GM12801 (cell line): ENCODE measurements around the gene NIM1K.

Source experiments
- TF ChIP-seq, protein P1 (sequence below): IDR thresholded peaks from one replicate; pipeline ENCODE4 v1.5.1; 2011; ENCODE audit warnings: control low read depth; ENCODE audit not compliant: insufficient read length; ENCODE audit errors: extremely low read depth

NIM1K gene

DNA sequence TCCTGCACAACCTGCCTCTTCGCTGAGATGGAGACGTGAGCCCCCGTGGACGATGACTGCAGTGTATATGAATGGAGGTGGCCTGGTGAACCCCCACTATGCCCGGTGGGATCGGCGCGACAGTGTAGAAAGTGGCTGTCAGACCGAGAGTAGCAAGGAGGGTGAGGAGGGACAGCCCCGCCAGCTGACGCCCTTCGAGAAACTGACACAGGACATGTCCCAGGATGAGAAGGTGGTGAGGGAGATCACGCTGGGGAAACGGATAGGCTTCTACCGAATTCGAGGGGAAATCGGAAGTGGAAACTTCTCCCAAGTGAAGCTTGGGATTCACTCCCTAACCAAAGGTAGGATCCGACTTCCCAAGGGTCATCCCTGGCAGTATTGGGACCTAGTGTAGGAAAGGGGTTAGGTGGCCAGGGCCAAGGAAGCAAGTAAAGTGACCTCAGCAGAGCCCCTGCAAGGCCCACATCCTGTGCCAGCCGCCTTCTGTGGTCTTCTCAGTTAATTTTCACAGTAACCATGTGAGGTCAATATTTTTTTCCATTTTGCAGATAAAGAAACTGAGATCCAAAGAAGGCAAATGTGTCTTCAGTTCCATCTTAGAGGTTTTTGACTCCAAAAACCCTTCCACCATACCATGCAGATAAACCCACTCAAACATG is 53.8 kb downstream of the NIM1K start:
- TF ChIP-seq, protein P1, sequence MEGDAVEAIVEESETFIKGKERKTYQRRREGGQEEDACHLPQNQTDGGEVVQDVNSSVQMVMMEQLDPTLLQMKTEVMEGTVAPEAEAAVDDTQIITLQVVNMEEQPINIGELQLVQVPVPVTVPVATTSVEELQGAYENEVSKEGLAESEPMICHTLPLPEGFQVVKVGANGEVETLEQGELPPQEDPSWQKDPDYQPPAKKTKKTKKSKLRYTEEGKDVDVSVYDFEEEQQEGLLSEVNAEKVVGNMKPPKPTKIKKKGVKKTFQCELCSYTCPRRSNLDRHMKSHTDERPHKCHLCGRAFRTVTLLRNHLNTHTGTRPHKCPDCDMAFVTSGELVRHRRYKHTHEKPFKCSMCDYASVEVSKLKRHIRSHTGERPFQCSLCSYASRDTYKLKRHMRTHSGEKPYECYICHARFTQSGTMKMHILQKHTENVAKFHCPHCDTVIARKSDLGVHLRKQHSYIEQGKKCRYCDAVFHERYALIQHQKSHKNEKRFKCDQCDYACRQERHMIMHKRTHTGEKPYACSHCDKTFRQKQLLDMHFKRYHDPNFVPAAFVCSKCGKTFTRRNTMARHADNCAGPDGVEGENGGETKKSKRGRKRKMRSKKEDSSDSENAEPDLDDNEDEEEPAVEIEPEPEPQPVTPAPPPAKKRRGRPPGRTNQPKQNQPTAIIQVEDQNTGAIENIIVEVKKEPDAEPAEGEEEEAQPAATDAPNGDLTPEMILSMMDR: no peak

DNA sequence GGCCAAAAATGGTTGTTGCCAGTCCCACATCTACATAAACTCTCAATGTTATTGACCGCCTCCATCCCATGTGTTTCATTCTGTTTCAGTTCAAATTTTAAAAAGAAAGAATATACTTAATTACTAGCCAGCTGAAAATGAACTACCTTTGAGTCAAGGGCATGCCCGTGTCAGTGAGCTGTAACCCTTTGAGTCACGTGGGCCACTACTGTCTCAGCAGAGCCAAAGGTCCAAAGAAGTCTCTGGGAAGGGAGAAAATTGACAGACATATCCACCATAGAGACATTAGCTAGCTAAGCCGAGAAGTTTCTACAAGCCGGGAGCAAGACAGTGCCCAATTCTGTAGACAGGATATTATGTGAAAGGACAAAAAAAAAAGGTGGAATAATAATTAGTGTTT is 59.7 kb downstream of the NIM1K start:
- TF ChIP-seq, protein P1: no peak

DNA sequence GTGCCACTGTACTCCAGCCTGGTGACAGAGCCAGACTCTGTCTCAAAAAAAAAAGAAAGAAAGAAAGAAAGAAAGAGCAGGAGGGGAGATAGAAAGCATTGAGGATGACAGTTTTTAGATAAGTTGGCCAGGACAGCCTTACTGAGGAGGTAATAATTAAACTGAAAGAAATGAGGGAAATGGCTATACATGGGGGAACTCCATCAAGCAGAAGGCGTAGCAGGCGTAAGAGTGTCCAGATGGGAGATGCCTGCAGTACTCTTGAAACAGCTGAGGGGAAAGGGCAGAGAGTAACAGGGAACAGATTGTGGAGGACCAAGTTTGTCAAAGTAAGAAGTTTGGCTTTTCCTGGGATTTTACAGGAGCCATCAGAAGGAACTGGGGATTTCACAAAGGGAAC is 63.7 kb downstream of the NIM1K start:
- TF ChIP-seq, protein P1: no peak

DNA sequence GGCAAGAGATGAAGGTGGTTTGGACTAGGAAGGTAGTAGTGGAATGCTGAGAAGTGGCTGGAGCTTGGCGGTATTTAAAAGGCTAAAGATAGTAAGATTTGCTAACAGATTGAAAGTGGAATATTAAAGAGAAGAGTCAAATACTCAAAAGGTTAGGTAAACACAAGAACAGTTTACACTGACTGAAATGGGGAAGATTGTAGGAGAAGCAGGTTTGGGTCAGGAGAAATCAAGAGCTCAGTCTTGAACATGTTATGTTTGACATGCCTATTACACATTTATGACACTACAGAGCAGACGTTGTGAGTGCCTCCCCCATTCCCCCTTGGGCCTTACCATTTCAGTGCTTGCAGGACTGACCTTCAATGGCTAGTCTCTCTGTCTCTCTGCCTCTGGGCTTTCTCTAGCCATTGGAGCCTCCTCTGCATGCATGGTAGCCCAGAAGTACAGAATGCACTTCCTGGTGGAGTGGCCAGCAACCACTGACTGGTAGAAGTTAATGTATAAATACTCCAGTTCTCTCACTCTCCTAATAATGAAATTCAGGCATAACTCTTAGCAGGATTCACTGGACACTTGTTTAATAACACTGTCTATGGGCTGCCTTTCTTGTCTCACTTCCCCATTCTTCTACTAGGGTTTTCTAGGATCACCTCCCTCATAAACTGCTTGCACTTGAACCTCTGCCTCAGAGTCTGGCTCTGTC is 64.4 kb downstream of the NIM1K start:
- TF ChIP-seq, protein P1: no peak

DNA sequence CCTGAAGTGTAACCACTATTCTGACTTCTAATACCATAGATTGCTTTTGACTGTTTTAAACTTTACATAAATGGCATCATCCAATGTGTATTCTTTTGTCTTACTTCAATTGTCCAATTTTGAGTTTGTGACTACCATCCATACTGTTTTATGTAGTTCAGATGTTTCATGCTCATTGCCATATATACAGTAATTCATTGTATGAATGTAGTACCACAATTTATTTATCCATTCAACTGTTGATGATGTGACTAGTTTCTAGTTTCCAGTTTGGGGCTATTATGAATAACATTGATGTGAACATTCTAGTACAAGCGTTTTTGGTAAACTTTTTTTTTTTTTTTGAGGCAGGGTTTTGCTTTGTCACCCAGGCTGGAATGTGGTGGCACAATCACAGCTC is 66.1 kb downstream of the NIM1K start:
- TF ChIP-seq, protein P1: no peak

DNA sequence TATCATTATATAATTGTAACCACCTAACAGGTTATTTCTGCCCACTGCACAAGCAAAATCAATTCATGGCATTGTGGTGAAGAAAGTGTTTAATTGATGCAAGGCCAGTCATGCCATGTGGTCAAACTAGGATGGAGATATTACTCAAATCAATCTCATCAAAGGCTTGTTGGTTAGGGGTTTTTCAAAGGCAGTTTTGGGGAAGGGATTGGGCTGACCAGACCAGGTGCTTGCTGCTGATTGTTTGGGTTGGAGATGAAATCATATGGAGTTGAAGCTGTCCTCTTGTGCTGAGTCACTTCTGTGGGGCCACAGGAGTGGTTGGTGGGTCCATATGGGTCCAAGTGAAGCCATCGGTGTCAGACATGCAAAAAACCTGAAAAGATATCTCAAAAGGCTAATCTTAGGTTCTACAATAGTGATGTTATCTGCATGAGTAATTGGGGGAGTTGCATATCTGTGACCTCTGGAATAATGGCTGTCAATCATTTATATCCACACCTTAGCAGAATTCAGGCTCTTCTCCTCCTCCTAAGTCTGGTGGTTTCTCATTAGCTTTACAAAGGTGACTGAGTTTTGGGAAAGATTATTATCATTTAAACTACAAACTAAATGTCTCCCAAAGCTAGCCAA is 76.3 kb downstream of the NIM1K start:
- TF ChIP-seq, protein P1: no peak

DNA sequence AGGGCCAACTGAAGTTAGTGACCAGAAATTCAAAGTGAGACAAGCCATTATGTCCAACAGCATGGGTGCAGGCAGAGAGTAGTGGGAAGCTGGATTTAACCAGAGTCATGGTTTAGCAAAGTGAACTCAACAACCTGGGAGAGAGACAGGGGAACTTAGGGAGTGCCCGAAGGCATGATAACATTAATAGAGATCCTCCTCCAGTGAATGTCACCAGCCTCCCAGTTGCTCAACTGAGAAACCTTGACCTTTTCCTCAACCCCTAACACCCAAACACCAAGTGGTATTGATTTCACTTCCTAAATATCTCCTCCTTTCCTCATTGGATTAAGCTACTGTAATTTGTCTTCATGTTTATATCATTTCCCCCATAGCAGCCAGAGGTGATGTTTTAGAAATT is 78.6 kb downstream of the NIM1K start:
- TF ChIP-seq, protein P1: no peak
